ENCODE measurements around the gene TBX15.

- no peak for TF ChIP-seq CTCF (IDR thresholded peaks at IDR 0.05)
- TF ChIP-seq EZH2 (IDR thresholded peaks at IDR 0.05), result no peak
Measured at GRCh38 chr1:118958140-118958539, 30.0 kb downstream of the TBX15 start.
